Measurements from ENCODE around the gene PADI3. TPM values are rescaled to one million over a fixed set of nuclear protein-coding genes. Genes with fewer than 3 reads are reported as not detected.

The PADI3 gene
- total and polyA plus RNA-seq, 2 donors (not counting 3 experiments of a cell fraction or from before 2014, with no cell fraction given): not detected

DNA sequence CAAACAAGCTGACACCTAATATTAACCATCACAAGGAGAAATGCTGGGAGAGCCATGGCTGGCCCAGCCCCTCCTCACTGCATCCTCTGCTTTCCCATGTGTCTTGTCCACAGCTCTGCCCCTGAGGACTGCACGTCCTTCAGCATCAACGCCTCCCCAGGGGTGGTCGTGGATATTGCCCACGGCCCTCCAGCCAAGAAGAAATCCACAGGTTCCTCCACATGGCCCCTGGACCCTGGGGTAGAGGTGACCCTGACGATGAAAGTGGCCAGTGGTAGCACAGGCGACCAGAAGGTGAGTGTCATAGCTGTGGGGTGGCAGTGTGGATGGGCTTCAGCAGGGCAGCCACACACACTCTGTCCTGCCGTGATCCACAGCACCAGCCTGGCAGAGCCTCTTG is 82.0 kb downstream of the PADI3 start:
- H3K79me2 ChIP-seq (ENCODE audit: control insufficient read depth, insufficient read depth, low read length): no peaks in the 10 kb centered on the region
- CTCF ChIA-PET: no interaction called here
- H3K36me3 ChIP-seq (ENCODE audit: control insufficient read depth in 2 of 2, extremely low read depth in 1 of 2, insufficient read depth in 2 of 2, low read length in 2 of 2): no peaks in the 10 kb centered on the region
- H3K4me2 ChIP-seq (ENCODE audit: insufficient read depth, low read length): no peak overlapping the region
- intact Hi-C loops (cut with micrococcal nuclease) (no loop called here), dilution Hi-C loops (cut with MboI; ENCODE audit: extremely low pct_ligation_motif_present, low sequenced_read_pairs) (no loop called here)
- POLR2A ChIA-PET: no interaction called here
- H3K4me3 ChIP-seq (replicated peaks in 1 of 3; ENCODE audit: insufficient read depth in 1 of 3, low read depth in 1 of 3, low read length in 3 of 3): no peak overlapping the region
- no peak overlapping the region for H3K27ac ChIP-seq (ENCODE audit: insufficient read depth, low read depth, low read length)
- H3K9me3 ChIP-seq (replicated peaks; ENCODE audit: control insufficient read depth, insufficient read depth, low read length): no peaks in the 10 kb centered on the region
- FAIRE-seq: no peak
- no peak overlapping the region for H2AFZ ChIP-seq (ENCODE audit: low read depth, low read length)
- no peaks in the 10 kb centered on the region for H3K4me1 ChIP-seq (ENCODE audit: control insufficient read depth, extremely low read depth, insufficient read depth, low read length)
- no peaks in the 10 kb centered on the region for H3K27me3 ChIP-seq (ENCODE audit: control insufficient read depth in 2 of 2, insufficient read depth in 2 of 2, low read length in 2 of 2)
- no peak overlapping the region for H3K9ac ChIP-seq (replicated peaks; ENCODE audit: extremely low read depth, insufficient read depth, low read length)
- DNase-seq (ENCODE audit: low read depth, low spot score): no peak
- H4K20me1 ChIP-seq (replicated peaks; ENCODE audit: control insufficient read depth, extremely low read depth, insufficient read depth, low read length): no peaks in the 10 kb centered on the region
- no peak for TF ChIP-seq JUN (IDR thresholded peaks at IDR 0.05; ENCODE audit: borderline replicate concordance, insufficient read depth, insufficient read length, low read depth)
- TF ChIP-seq, protein P1, sequence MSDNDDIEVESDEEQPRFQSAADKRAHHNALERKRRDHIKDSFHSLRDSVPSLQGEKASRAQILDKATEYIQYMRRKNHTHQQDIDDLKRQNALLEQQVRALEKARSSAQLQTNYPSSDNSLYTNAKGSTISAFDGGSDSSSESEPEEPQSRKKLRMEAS (IDR thresholded peaks at IDR 0.05; ENCODE audit: insufficient read depth, insufficient read length): no peak
- TF ChIP-seq FOS (IDR thresholded peaks at IDR 0.05; ENCODE audit: borderline replicate concordance, insufficient read depth, low read length): no peak
- no peak for TF ChIP-seq GATA2 (IDR thresholded peaks at IDR 0.05; ENCODE audit: insufficient read depth, insufficient read length, low read depth, low read length)
- TF ChIP-seq MYC (IDR thresholded peaks at IDR 0.05; ENCODE audit: low read depth, low read length): no peak
- no peak for TF ChIP-seq POLR2A (IDR thresholded peaks at IDR 0.05; ENCODE audit: low read depth, low read length)
- TF ChIP-seq POLR2AphosphoS5 (IDR thresholded peaks at IDR 0.05; ENCODE audit: insufficient read depth, low read depth, low read length): no peak
- TF ChIP-seq, protein P2, sequence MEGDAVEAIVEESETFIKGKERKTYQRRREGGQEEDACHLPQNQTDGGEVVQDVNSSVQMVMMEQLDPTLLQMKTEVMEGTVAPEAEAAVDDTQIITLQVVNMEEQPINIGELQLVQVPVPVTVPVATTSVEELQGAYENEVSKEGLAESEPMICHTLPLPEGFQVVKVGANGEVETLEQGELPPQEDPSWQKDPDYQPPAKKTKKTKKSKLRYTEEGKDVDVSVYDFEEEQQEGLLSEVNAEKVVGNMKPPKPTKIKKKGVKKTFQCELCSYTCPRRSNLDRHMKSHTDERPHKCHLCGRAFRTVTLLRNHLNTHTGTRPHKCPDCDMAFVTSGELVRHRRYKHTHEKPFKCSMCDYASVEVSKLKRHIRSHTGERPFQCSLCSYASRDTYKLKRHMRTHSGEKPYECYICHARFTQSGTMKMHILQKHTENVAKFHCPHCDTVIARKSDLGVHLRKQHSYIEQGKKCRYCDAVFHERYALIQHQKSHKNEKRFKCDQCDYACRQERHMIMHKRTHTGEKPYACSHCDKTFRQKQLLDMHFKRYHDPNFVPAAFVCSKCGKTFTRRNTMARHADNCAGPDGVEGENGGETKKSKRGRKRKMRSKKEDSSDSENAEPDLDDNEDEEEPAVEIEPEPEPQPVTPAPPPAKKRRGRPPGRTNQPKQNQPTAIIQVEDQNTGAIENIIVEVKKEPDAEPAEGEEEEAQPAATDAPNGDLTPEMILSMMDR (IDR thresholded peaks at IDR 0.05; ENCODE audit: extremely low read depth in 1 of 2, insufficient read depth in 1 of 2, low read depth in 1 of 2, low read length in 2 of 2): no peak
- no peak for TF ChIP-seq EZH2 (IDR thresholded peaks at IDR 0.05; ENCODE audit: borderline replicate concordance, low read depth, low read length, severe bottlenecking)
- no TSS peak for BruUV-seq (replicated peaks)
- H3K9me1 ChIP-seq (replicated peaks; ENCODE audit: control insufficient read depth, extremely low read depth, insufficient read depth, low read length): no peaks in the 10 kb centered on the region

All from endothelial cell of umbilical vein (primary cell).